ENCODE measurements around the gene SLC15A3.

Gene SLC15A3

DNA sequence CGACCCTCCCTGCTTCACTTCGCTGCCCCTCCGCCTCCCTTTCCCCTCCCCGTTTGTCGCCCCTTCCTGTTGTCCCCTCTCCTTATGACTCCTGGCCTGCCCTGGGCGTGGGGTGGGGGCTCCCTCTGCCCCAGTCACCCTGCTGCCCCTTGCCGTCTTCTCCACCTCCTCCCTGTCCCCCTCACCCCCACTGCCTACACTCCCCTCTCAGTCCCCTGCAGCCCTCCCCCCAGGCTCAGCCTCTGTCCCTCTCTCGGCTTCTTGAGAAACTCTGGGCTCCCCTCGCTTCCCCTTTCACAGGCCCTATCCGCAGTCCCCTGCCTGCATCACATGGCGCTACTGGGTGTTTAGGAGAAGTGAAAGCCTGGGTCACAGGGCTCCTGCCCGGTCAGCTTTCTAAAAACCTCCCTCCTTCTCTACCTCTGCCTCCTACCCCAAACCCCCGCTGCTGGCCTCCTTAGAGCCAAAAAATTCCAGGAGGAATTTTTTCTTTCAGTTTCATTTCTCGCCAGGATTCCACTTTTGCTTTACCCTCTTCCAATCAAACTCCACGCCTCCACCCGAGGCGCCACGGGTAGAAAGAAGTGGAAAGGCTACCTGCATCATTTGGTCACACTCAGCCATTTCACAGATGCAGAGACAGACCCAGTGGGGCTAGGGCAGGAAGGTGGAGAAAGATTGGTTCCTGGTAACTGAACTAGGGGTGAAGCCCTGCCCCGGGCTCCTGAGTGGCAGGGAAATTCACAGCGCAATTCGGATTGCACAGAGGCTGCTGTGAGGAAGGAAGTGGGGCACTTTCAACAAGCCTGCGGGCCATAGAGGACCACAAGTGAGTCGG, at the start of gene SLC15A3:
Gene SLC15A3, minus strand, starts transcription at position 273 of the 838 bp plus-strand sequence. CDS start 625 bp downstream, outside the sequence.
- no peak for DNase-seq

DNA sequence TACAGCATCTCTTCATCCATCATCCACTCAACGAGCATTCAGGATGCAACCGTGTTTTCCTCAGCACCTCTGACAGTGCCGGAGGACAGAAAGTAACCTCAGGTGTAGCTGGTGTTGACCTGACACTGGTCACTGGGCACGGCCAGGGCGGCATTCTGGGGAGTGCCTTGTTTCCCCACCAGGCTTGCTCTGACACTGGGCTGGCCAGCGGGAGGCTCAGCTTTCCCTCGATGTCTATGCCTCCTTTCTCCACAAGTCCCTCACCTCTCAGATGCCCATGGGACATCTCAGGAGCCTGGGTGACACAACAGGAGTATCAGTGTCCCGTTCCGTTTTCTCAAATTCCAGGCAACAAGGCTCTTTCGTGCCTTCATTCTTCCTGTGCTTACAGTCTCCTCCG, 48.5 kb upstream of the SLC15A3 start:
- no peak for DNase-seq

DNA sequence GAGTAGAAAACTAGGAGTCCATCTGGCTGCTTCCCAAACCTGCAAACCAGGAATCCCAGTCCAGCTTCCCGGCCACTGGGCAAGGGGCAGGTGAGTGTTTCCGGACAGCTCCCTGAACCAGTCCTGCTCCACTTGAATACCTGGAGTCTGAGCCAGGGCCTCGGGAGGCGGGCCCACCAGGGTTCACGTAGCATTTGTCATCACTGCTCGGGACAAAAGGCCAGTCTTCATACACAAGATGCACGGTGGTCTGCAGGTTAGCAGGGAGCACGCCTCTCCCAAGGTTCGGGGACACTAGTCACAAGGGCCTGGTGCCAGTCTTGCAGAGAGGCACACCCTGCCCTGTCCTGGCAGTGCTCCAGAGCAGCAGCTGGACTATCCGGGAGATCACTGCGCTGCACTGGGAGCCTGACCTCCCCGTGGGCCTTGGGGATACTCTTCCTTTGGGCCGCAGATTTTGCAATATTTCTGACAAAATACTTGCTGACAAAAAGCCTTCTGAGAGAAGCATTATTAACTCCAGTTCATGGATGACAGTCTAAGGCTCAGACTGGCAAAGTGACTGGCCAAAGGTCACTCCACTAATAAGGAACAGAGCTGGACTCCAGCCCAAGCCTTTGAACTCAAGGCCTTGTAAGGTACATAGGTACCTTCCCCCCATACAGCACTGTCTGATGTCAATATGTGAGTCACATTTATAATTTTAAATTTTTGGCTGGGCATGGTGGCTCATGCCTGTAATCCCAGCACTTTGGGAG, 44.6 kb upstream of the SLC15A3 start:
- DNase-seq = no peak

DNA sequence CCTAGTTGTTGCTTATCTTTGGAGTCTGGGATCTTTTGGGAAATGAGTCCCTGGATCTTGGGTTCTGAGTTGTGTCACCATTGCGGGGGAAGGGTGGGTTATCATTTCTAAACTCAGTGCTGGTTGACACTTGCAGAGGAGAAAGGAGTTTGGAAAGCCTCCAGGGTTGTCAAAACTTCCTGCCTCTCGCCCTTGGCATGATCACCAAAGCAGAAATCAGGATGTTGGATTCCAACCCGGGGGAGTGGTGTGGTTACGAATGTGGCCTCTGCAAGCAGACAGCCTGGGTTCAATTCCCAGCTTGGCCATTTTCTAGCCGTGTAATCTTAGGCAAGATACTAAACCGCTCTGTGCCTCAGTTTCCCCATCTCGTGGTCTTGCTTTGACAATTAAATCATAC, 43.8 kb upstream of the SLC15A3 start:
- no peak for DNase-seq

DNA sequence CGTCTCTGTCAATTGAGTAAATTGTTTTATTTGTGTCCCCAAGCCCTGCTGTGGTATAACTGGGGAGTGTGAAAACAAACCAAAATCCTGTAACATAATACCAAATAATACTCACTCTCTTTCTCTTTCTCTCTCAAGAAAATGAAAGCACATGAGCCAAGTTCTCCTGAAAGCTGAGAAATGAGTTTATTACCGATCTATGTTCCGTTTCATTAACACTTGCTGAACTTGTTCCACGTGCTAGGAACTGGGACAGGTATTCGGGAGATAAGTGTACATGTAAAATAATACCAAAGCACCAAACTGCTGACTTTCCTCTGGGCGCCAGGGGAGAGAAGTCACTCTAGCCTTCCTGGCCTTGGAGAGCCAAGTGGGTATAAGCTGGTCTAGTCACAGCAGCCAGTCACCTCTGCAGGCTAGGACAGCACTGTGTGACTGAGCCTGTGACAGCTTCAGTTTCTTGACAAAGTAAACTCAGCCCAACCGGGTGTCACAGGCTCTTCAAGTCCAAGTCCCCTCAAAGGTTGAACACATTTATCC, 42.6 kb upstream of the SLC15A3 start:
- DNase-seq = no peak

DNA sequence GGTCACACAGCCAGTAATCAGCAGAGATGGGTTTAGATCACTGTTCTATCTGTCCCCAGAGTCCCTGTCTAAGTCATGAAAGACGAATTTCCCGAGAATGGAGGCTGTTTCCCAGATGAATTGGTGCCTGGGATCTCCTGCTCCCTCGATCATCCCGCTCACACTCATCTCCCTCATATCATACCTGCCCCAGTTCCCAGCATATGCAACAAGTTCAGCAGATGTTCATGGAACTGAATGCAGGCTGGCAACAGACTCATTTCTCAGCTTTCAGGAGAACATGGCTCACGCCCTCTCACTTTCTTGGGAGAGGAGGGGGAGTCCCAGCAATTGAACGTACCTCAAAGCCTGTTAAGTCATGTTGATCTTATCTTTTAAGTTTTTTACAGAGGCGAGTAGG, 41.6 kb upstream of the SLC15A3 start:
- no peak for DNase-seq

DNA sequence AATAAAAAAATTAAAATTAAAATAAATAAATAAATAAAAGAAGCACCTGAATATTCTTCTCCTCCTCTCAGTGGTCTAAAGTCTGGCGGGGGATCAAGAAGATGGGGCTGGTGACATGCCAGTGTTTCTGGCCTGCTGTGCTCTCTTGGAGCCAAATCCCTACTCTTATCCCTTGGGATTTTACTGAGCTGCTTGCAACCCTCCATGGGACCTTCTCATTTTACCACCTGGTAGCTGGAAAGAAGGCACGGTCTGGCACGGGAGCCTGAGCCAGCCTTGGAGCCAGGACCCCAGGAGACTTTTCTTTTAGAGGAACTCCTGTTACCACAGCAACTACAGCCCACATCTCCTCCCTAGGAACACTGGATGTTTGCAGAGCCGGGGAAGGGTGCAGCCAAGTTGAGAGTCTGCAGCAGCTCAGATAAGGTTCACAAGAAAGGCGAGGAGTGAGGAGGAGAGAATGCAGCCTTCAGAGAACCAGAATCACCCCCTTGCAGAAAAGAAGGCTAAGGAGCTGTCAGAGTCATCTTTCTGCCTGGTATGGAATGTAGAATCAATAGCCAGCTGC, 41.0 kb upstream of the SLC15A3 start:
- no peak for DNase-seq

DNA sequence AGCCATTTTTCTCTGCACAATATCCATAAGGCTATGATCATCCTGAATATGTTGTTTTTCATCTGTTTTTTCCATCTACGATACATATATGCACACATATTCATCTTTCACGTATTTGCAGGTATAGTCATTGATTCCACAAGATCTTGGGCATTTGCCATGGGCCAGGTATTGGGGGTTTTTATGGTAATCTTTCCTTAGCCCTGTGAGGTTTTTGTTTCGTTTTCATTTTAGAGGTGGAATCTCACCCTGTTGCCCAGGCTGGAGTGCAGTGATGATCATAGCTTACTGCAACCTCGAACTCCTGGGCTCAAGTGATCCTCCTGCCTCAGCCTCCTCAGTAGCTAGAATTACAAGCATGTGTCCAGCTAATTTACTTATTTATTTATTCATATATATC, 39.5 kb upstream of the SLC15A3 start:
- no peak for DNase-seq

DNA sequence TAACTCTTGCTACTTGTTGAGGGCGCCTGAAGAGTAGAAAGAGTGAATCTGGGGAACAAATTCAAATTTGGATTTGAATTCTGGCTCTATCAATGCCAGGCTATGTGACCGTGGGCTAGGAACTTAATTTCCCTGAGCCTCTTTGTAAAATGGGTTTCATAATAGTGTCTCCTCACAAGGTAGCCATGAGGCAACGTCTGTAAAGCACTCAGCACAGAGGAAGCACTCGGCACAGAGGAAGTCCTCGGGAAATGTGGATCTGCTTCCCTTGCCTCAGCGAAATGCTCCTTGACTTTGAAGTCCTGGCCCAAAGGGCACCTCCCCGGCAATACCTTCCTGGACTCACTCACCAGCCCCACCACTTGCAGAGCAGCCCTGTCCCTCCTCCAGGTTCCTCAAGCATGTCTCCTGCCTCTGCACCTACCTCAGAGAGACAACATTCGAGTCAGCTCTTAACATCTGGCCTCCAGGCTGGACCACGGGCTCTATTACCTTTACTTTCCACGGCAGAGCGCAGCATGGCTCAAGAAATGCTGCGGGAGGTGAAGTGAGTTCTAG, 37.2 kb upstream of the SLC15A3 start:
- DNase-seq = no peak

DNA sequence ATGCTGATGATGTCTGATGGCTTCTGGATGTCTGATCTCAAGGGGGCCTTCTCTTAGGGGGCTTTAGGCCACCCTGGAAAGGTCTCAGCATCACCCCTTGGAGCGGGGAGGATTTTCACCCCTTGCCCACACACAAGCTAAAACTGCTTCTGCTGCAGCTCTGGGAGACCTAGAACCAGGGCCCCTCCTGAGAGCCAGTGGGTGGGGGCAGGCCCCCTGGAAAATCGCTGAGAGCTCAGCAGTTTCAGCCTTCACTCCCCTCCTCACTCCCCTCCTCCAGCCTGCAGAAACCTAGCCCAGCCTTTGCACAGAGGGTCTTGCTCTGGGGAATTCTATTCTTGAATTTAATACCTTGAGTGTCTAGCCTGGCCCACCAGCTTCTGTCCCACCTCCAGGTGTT, 36.7 kb upstream of the SLC15A3 start:
- no peak for DNase-seq

DNA sequence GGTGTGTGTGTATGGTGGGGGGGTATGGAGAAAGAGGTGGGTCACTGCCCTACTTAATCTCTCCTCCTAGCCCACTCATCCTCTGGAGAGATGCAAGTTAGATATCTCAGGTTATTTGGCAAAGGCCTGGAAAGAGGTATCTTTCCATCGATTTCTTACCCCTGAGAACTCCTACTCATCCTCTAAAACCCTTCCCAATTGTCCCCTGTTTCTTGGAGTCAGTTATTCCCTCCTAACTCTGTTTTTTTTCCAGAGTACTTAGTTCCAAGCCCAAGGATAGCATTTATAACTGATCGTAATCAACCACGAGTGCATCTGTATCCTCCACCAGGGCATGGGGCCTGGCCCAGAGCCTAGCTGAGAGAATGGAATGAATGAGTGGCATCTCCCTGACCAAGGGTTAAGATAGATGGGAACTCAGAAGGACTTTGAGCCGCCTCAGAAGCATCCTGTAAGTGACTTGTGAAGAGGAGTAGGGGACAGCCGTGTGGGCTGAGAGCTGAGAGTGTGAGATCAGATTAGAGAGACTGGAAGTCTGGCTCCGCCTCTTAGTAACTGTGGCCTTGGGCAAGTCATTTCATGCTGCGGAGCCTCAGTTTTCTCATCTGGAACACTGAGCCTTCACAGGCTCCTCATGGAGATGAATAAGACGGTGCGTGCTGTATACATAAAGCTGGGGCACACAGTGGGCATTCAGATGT, 35.8 kb upstream of the SLC15A3 start:
- DNase-seq = no peak

DNA sequence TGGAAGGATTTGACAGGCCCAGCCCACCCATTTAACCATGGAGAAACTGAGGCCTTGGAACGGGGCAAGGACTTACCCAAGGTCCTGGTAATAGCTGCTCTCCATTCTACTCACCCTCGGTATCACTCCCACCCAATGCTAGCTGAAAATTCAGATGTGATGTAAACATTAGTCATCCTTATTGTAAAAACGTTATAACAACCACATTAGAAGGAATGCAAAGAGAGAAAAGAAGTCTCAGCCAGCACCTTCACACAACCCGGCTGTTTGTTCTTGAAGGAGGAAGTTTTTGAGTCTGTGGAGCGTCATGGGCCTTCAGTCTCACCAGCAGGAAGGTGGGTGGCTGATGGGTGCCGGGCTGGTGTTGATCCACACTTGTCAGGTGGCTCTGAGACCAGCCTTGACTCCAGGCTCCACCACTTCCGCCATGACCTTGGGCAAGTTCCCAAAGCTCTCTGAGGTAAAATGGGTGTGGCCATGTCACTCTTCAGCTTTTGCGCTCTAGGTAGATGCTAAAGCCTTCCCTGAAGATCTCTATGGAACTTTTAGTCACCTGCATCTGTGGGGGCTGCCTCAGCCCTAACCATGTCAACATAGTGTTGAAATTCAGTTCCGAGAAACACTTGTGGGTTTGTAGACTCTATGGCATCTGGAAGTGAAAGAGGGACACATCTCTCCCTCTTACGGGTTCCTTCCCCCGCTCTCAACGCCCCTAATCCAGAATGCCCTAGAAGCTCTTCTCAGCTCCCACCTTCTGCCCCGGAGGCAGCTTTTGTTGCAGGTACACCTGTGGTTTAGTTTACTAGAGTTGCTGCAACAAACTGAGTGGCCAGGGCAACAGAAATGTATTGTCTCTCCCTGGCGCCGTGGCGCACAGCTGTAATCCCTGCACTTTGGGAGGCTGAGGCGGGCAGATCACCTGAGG, 34.3 kb upstream of the SLC15A3 start:
- no peak for DNase-seq

- no peak for DNase-seq
Observed at GRCh38 chr11:60985501-60985900, 33.5 kb upstream of the SLC15A3 start.

DNA sequence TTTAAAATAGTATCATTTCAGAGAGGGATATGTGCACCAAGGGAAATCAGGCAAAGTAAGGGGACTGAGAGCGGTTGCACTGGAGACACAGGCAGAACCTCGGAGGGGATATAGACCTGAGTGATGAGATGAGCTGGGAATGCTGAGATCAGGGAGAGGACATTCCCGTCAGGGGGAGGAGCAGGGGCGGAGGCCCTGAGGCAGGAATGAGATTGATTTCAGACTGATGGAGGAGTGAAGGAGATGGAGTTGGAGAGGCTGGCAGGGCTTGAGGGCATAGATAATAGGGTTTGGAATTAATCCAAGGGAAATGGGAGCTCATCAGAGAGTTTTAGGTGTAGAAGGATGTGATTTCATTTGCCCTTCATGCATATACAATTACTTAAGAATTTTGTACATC, 32.7 kb upstream of the SLC15A3 start:
- peak; percentile 19 for DNase-seq

DNA sequence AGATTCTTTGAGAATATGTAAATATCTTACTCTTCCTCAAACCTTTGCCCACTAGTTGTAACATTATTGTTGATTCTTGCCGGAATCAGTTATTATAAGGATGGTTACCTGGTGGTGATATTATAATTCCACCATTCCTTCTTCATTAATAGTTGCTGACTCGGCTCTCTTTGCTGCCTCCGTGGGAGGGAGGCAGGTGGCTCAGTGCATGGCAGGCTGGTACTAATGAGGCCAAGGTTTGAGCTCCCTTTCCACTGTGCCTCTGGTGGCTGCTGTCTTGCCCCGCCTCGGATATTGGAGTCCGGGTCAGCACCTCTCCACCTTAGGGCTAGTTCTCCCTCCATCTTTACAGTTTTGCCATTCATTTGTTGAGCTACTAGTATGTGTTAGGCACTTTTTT, 32.2 kb upstream of the SLC15A3 start:
- no peak for DNase-seq

GRCh38 chr11:60982184-60982583, 30.2 kb upstream of the SLC15A3 start:
- no peak for DNase-seq

DNA sequence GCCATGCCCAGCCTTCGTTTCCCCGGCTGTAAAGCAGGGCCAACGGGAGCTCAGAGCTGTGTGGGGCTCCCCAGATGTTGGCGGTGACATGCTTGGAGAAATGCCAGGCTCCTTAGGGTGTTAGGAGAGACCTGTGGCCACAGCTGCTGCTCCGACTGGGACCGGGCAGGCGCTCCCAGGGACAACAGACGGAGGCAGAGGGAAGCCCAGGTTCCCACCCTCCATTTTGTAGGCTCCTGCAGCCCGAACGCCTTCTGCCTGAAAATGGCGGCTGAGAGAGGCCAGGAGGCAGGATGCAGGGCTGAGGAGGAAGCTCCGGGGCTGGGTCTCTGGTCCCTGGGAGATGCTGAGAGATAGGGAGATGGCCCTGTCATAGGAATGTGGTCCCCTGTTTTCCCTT, 29.5 kb upstream of the SLC15A3 start:
- no peak for DNase-seq

DNA sequence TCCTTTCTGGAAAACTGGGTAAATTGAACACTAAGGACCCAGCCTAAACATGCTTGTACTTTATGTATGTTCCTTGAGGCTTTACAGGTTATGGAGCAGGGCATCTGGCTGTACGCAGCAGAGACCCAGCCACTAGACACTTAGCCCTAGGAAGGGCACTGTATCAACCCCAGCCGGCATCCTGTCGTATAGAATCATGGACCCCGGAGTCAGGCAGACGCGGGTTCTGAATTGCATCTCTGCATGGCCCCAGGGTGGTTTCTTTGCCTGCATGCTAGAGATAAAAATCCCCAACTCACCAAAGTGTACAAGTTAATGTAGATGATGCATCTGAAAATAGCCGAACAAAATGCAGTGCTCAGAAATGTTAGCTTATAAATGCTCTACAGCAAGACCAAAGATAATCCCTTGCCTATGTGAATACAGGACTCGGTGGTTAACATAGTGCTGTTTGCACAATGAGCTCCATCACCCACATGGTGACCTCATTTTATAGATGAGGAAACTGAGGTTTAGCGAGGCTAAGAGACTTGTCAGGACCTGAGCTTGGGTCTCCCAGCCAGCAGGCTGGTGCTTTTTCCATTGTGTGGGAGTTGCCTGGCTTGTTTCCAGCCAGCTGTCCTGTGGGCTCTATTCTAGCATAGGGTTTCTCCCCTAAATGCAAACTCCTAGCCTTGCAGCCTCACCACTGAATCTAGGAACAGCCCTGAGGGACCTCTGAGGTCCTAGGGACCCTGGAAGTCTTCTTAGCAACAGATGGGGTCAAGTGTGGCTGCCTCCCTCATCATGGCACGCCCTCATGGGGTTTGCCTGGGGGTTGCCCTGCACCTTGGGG, 26.8 kb upstream of the SLC15A3 start:
- no peak for DNase-seq

GRCh38 chr11:60977836-60978235, 25.9 kb upstream of the SLC15A3 start:
- DNase-seq = no peak

- DNase-seq = no peak
Observed at GRCh38 chr11:60977224-60977623, 25.2 kb upstream of the SLC15A3 start.

GRCh38 chr11:60974726-60975125, 22.8 kb upstream of the SLC15A3 start:
- DNase-seq = no peak
